GM19193 (cell line): ENCODE results near the gene BCAS3.

Source experiments
- POLR2A ChIP-seq: IDR thresholded peaks from 4 replicates; pipeline ENCODE4 v1.6.1; 2011; ENCODE audit not compliant: insufficient read depth, insufficient read length; ENCODE audit errors: extremely low read depth

BCAS3 gene

DNA sequence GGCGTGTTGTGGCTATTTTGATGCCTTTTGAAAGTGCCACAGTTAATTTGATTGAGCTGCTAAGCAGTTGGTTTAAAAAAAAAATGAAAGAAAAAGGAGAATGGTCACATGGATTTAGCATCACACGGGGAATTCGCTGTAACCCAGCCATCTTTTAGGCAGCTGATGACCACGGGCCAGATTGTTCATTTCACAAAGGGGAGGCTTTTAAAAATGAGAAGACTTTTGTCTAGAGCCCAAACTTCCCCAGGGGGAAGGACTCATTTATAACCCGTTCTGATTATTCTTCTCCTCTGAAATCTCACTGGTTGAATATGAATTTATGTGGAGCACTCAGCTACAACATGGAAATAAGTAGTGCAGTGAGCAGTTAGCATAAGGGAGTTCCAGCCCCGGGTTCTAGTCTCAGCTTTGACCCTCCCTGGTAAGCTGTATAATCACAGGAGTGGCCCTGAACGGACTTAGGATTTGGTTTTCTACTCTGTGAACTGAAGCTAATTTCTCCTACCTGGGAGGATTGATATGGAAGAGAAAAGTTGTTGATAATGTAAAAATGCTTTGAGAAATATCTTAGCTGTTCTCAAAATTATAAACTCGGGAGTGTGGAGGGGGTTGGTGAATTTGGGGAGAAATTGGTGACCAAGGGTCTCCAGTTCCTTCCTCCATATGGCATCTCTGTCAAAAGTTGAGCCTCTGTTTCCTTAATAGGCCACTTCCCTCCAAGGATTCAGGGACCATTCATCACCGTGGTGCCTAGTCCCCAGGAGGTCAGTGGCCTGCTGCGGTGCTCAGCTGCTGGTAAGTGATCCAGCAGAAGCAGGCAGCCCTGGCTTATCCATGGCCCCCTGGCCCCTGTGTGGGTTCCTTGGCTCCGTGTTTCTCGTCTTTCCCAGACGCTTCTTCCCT lies 645.6 kb downstream of the BCAS3 start:
- no peak for TF ChIP-seq POLR2A

DNA sequence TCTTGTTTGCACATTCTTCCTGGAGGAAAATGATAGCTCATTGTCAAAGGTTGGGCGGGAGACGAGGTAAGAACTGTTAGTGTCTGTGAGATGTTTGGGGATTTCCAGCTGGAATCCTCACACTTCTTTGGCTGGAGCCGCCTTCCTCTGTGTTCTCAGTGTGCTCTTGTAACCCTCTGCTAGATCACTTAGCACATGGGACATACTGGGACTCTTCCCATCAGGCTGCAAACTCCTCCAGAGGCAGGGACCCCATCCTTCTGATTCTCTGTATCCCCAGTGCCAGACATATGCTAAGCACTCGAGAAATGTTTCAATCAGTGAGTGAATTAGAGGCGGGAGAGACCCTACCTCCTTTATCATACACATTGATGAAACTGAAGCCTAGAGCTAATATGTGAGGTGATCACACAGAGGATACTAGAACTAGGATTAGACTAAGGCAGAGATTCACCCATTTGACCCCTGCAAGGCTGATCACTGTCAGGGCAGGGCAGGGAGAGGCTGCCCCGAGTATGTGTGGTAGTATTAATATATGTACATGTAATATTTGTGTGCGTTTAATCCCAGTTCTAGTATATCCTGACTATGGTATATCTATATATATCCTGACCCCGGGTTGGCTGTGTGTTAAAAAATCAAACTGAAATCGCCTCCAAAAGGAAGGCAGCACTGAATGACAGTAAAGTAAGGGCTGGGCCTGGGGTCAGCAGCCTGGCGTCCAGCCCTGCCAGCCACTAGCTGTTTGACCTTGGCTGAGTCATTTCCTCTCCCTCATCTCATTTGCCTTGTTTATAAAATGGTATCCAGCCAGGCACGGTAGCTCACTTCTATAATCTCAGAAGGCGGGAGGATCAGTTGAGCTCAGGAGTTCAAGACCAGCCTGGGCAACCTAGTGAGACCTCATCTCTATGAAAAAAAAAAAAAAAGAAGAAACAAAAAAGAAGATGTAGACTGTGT lies 646.5 kb downstream of the BCAS3 start:
- TF ChIP-seq POLR2A: no peak

DNA sequence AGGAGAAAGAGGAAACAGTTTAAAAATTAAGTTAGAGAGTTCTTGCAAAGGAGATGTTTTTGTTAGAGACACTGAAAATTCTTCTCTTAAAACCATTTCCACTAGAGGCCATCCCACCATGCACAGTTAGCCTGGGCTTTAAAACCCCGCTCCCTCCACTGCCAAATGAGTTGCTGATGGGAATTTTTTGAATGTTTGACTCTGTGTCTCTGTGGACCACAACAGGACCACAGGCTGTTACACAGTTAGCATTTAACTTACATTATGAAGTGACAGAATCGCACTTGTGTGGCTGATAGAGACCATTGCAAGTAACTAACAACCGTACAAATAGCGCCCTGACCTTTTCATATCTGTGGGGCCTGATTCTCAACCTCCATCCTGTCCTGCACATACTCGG lies 647.3 kb downstream of the BCAS3 start:
- no peak for TF ChIP-seq POLR2A

DNA sequence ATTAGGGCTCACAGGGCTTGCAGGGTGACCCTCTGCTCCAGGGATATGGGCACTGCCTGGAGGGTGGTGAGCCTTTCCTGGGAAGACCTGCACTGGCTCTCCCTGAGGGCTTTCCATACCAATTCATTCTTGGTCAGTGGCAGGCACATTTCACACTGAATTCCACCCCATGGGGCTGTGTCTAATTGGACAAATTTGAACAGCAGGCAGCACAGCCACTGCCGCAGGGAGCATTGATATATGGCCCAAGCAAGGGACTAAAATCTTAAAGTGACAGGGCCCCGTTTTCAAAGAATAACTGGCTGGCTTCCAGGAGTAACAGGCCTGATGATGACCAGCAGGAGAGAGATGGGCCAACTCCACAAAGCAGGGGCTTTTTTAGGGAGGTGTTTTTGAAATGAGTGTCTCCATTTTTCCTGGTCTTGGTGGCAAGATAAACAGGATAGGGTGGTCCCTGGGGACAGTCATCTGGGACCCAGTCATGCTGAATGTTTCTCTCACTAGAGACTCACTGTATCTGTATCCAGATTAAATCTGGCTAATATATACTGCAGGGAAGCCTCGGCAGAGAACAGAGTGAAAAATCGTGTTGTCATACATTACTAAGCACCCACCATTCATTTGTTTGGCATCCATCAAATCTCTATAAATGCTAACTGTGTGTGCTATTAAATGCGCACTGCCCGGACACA lies 647.9 kb downstream of the BCAS3 start:
- no peak for TF ChIP-seq POLR2A

DNA sequence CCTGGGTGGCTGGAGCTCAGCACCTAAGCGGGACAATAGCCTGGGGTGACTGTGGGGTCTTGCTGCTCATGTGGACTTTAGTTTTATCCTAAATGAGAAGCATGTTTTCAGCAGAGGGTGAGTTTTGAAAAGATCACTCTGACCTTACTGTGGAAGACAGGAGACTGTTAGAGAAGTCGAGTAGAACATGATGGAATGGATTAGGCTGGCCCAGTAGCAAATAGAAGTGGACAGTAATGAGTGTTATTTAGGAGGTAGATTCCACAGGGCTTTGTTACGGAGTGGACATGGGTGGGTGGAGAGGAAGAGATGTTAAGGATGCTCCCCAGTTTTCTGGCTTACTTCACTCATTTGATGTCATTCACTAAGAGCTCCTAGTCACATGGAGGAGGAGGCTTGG lies 648.7 kb downstream of the BCAS3 start:
- no peak for TF ChIP-seq POLR2A

DNA sequence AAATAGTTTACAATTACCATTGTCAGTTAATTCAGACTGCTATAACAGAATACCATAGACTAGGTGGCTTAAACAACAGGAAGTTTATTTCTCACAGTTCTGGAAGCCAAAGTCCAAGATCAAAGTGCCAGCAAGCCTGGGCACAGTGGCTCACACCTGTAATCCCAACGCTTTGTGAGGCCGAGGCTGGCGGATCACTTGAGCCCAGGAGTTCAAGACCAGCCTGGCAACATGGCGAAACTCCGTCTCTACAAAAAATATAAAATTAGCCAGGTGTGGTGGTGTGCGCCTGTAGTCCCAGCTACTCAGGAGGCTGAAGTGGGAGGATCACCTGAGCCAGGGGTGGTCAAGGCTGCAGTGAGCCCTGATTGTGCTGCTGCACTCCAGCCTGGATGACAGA lies 650.7 kb downstream of the BCAS3 start:
- no peak for TF ChIP-seq POLR2A

DNA sequence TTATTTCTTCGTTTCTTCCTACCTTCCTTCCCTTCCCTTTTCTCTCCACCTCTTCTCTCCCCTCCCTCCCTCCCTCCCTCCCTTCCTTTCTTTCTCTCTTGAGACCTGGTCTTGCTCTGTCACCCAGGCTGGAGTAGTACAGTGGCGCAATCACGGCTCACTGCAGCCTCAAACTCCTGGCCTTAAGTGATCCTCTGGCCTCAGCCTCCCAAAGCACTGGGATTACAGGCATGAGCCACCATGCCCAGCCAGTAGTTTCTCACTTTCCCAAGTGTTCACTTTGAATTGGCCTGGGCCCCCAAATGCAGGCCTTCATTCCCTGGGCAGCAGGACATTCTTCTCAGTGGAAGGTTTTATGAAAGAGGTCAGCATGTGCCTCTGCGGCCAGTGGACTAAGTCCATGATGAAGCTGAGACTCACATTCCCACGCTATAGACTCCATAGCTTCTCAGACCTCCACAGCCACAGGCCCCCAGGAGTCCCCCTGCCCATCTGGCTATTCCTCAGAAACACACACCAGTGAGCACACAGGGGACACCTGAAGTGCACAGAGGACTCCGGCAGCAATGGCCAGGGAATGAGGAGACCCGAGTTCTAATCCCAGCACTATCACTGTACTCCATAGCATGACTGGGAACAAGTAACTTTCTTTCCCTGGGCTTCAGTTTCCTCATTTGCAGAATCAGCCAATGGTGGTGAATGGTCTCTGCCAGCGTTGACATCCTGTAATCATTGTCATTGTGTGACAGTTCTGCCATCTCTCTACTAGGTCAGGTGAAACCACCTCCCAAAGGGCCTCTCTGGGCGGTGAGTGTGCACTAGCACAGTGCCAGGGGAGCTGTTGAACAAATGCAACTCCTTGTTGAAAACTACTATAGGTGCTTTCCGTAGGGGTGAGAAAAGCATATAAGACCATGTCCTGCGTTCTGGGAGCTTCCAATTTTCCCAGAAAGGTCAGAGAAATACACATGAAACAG lies 652.8 kb downstream of the BCAS3 start:
- no peak for TF ChIP-seq POLR2A

DNA sequence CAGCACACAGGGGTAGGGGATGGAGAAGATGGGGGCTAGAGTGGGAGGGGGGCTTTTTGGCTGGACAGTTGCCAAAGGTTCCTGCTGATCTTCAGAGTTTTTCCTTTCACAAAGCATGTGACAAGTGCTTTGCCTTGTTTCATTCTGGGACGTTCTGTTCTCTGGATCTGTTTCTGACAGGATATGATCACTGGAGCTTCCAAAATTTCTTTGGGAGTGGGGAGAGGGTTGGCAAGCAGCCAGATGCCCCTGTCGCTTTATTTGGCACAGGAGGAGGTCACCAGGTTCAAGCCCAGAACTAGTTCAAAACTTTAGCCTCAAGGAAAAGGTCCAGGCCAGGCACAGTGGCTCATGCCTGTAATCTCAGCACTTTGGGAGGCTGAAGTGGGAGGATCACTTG lies 653.5 kb downstream of the BCAS3 start:
- TF ChIP-seq POLR2A: no peak

DNA sequence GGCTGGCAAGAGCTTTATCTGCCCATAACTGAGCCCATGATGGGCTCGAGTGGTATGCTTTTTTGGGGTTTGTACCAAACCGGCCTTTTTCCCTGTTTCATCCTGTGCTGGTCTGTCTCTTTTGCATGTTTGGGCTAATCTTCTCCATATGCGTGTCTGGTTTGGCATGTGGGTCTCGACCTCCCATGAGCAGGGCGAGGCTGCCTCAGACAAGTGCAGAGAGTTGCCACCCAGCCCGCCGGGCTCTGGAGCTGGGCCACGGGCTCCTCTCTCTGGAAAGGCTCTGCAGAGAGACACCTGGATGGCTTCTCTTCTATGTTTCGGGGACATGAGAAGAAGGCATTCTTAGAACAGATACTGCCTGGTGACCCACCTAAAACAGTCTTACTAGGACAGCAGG lies 654.2 kb downstream of the BCAS3 start:
- TF ChIP-seq POLR2A: no peak

DNA sequence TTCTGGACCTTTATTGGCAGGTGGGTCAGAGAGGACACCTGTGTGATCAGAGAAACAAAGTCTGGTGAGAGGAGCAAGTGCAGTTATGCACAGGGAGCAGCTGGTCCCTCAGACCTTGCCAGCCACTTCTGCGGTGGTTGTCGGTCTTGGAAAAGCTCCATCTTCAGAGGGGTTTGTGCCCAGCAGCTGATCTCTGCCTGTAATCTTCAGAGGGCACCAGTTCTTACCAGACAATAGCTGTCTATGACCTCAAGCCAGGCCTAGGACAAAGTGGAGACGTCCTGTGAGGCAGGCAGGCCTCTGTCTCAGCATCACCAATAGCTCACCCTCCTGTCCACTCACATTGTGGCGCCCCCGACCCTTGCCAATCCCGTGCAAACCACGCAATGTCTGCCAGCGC lies 655.5 kb downstream of the BCAS3 start:
- no peak for TF ChIP-seq POLR2A

DNA sequence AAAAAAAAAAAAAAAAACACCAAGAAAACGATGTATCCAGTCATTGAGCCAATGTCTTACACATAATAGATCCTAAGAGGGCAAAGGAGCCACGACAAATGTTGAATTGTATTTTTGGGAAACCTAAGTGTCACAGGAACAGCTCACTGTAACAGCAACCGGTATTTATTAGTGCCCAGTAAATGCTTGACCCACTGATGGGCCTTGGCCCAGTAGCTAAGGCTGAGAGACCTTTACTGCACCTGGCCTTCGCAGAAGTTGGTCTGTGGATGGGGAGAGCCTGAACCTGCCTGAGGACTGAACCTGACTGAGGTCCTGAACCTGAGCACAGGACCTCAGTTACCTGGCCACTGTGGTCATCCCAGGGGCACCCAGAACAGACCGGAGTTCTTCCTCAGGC lies 657.0 kb downstream of the BCAS3 start:
- no peak for TF ChIP-seq POLR2A

DNA sequence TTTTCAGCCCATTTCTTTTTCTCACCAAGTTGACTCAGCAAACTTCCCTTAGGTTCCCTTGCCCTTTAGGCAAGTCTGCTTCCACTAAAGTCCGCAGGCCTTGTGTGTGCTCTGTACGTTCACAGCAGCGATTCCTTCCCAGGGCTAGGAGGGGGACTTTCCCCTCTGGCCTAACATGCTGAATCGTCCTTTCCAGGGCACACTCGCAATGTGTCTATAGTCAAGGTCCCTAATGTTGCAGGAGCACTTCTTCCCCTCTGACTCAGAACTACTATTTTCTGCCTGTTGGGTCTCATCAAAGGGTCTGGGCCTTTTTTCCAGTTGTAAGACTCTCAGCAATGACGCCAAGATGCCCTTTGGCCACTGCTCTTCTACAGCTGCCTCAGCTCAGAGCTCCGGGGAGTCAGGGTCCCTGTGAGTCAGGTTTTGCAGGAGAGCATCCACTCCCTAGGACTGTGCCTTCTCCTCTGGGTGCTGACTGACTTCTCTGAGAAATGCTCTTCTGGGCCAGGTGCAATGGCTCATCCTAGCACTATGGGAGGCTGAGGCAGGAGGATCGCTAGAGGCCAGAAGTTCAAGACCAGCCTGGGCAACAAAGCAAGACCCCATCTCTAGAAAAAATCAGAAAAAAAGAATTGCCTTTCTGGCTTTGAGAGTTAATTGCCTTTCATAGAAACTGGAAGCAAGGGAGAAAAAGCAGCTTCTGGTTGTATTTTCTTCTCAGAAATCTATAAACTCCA lies 657.6 kb downstream of the BCAS3 start:
- no peak for TF ChIP-seq POLR2A

DNA sequence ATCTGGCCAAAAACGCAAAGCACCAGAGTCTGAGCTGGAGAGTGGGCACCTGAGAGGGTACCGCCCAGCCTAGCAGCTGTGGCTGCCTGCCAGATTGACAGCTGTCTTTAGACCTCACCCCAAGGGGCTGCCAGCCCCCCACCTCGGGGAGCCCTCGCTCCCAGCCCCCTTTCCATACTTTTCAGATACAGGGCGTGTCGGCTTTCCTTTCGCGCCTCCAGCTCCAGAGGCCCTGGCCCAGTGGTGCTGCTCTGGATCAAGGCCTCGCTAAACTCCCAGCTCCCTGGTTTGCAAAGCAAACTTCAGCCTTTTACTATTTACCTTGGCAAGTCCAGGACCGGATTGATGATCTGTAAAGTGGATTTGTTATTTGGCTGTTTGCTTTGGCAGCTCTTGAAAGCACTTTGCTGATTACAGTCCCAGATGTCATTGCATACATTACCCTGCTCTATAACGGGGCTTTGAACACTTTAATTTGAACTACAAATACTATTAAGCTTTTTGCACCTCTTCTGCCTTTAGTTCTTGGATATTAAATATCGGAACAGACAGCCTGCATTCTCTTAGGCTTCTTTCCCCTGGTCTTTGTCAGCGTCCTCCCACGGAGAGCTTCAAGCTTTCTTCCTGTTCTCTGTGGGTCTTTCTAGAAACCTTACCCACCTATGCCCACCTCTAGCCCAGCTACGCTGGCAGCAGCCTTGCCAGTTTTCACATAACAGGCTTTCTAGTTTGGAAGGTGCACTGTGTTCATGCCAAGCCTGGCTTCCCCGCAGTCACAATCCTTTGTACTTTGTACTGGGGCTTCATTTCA lies 658.4 kb downstream of the BCAS3 start:
- TF ChIP-seq POLR2A: no peak

DNA sequence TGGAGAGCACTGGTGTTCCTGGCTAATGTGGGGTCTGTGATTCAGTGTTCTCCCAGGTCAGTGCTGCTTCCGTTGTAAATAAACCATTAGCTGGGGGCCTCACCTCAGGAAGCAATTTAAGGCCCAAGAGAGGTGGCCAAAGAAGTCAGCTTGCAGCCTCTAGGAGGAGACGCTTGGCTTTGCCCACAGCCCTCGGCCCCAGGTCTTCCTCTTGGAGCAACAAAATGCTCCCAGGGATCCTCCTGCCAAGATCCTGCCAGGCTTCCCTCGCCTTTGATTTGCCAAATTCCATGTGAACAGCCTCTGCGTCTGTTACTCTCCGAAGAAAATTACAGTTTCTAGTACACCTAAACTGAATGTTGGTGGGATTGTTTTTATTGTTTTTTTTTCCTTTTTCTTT lies 659.6 kb downstream of the BCAS3 start:
- no peak for TF ChIP-seq POLR2A
